Adipocyte (in vitro differentiated cells): ENCODE measurements around the gene USP43.
"Not testable (repeated sequence)": the region's sequence is repeated elsewhere in the genome, so short reads cannot be mapped to it uniquely, and the experiment has no call there.

Experiments
- DNase-seq: peaks from one replicate; pipeline ENCODE4 v3.0.0-alpha.2; 2015; ENCODE audit warnings: low read depth
- H3K27me3 ChIP-seq: replicated peaks from 2 replicates; pipeline ENCODE4 v1.7.0; 2013; ENCODE audit warnings: mild to moderate bottlenecking, low read length, moderate library complexity; ENCODE audit not compliant: control insufficient read depth, insufficient read depth
- H3K36me3 ChIP-seq: 2 replicates; pipeline ENCODE4 v1.7.0; 2013; ENCODE audit warnings: low read length, mild to moderate bottlenecking, moderate library complexity; ENCODE audit not compliant: control insufficient read depth, insufficient read depth, severe bottlenecking
- H3K4me1 ChIP-seq: 2 replicates; pipeline ENCODE4 v1.7.0; 2013; ENCODE audit warnings: mild to moderate bottlenecking, low read length, moderate library complexity; ENCODE audit not compliant: control insufficient read depth, insufficient read depth
- H3K4me3 ChIP-seq: 2 replicates; pipeline ENCODE4 v1.7.0; 2013; ENCODE audit warnings: mild to moderate bottlenecking, low read length, moderate library complexity
- H3K9ac ChIP-seq: 2 replicates; pipeline ENCODE4 v1.7.0; 2013; ENCODE audit warnings: mild to moderate bottlenecking, low read length, moderate library complexity
- H3K9me3 ChIP-seq: 2 replicates; pipeline ENCODE4 v1.7.0; 2013; ENCODE audit warnings: mild to moderate bottlenecking, low read length, moderate library complexity; ENCODE audit not compliant: control insufficient read depth

Gene USP43

DNA sequence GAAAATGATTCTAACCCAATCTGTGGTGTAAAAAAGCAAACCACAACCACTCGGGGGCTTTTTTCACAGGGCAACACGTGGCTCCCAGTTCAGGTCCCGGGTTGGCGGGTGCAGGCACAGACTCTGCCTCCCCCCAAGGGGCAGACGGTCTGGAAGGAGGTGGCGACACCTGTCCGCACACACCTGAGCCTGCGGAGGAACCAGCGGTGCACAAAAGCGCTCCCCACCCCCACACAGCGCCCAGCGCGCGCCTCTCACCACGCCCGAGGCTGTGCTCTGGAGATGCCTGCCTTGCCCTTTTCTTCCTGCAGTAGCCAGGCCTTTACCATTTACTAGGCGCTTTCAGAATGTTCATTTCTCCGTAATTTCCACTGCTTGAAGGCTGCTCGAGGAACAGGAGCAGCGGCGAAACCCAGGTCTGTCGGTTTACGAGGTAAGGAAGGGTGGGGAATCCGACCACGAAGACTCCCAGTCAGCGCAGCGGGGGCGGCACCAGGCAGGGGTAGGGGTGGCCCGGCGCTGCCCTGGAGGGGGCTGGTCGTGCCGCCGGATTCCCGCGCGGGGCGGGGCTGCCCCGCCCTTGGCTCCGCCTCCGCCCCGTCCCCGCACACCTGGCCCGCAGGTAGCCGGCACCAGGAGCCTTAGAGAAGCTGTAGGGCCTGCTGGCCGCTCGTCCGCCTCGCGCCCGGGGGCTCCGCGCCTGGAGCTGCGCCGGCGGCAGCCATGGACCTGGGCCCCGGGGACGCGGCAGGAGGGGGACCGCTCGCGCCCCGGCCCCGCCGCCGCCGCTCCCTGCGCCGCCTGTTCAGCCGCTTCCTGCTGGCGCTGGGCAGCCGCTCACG lies at the start of gene USP43:
Gene USP43 (plus strand): TSS at position 608 of the 842 bp plus-strand sequence. CDS start 116 bp downstream, at position 724.
- H3K4me3 ChIP-seq: peak within 1 kb of the TSS; percentile 55
- peaks cover 28% of the 10 kb centered on the region for H3K27me3 ChIP-seq

DNA sequence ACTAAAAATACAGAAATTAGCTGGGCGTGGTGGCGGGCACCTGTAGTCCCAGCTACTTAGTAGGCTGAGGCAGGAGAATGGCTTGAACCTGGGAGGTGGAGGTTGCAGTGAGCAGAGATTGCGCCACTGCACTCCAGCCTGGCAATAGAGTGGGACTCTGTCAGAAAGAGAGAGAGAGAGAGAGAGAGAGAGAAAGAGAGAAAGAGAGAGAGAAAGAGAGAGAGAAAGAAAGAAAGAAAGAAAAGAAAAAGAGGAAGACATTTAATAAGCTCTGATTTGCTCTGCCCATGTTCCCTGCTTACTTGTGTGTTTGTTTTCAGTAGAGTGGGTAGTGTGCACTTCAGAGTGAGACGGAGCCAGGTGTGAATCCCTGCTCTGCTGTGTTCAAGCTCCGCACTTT lies 47.7 kb upstream of the USP43 start:
- H3K4me3 ChIP-seq: not testable (repeated sequence)

More for the DNA sequence above, at the start of gene USP43:
- Histone ChIP-seq H3K9ac (no peak within 1 kb of the TSS), H3K4me1 (peaks cover 7% of the 10 kb centered on the region), H3K9me3 (no peaks in the 10 kb centered on the region), H3K36me3 (no peaks in the 10 kb centered on the region)
- DNase-seq: peak; percentile 12

GRCh38 chr17:9598661-9599060 lies 46.7 kb upstream of the USP43 start:
- H3K9me3 ChIP-seq: no peaks in the 10 kb centered on the region
- no peaks in the 10 kb centered on the region for H3K4me1 ChIP-seq
- H3K27me3 ChIP-seq: no peaks in the 10 kb centered on the region
- DNase-seq: no peak
- H3K9ac ChIP-seq: no peak overlapping the region
- H3K4me3 ChIP-seq: no peak overlapping the region
- H3K36me3 ChIP-seq: no peaks in the 10 kb centered on the region

More for the DNA sequence above, 47.7 kb upstream of the USP43 start:
- not testable (repeated sequence) for H3K9me3 ChIP-seq, H3K9ac ChIP-seq, DNase-seq, H3K4me1 ChIP-seq, H3K36me3 ChIP-seq, H3K27me3 ChIP-seq

DNA sequence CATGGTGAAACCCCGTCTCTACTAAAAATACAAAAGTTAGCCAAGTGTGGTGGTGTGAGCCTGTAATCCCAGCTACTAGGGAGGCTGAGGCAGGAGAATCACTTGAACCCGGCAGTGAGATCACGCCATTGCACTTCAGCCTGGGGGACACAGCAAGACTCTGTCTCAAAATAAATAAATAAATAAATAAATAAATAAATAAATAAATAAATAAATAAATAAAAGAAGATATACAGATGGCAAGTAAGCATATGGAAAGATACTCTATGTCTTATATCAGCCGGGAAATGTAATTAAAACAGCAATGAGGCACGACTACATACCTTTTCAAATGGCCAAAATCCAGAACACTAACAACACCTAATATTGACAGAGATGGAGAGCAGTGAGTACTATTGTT lies 40.7 kb upstream of the USP43 start:
- H3K4me1 ChIP-seq, H3K36me3 ChIP-seq, H3K27me3 ChIP-seq, H3K9ac ChIP-seq, DNase-seq, H3K4me3 ChIP-seq, H3K9me3 ChIP-seq: not testable (repeated sequence)

DNA sequence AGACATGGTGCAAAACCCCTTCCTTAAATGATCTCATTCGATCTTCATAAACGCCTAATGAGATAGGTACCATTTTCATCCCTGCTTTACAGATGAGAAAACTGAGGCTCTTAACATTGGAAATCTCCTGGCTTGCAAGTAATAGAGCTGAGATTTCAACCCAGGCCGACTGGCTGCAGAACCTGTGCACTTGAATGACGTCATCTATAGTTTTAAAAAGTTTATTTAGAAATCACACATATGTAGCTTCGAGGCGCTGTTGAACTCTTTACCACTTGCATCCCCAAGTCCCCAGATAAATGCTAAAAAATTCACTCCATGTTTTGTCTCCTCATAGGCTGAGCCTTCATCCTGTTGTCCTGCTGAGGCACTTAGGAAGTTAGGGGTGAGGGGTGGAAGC lies 38.9 kb upstream of the USP43 start:
- no peaks in the 10 kb centered on the region for H3K4me1 ChIP-seq
- no peaks in the 10 kb centered on the region for H3K27me3 ChIP-seq
- H3K9ac ChIP-seq: no peak overlapping the region
- H3K36me3 ChIP-seq: no peaks in the 10 kb centered on the region
- no peak overlapping the region for H3K4me3 ChIP-seq
- H3K9me3 ChIP-seq: no peaks in the 10 kb centered on the region
- DNase-seq: no peak

DNA sequence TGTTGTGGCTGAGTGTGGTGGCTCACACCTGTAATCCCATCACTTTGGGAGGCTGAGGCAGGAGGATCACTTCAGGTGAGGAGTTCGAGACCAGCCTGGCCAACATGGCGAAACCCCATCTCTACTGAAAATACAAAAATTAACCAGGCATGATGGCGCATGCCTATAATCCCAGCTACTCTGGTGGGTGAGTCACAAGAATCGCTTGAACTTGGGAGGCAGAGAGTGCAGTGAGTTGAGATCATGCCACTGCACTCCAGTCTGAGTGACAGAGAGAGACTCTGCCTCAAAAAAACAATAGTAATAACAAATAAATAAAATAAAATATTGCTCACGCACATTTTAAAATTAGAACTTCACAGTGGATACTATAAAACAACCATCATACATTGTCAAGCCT lies 38.3 kb upstream of the USP43 start:
- H3K27me3 ChIP-seq, H3K36me3 ChIP-seq, H3K4me1 ChIP-seq, DNase-seq, H3K9me3 ChIP-seq, H3K9ac ChIP-seq, H3K4me3 ChIP-seq: not testable (repeated sequence)

- no peaks in the 10 kb centered on the region for H3K36me3 ChIP-seq
- no peak for DNase-seq
- no peaks in the 10 kb centered on the region for H3K4me1 ChIP-seq
Measured at GRCh38 chr17:9611557-9611956, 33.8 kb upstream of the USP43 start.

DNA sequence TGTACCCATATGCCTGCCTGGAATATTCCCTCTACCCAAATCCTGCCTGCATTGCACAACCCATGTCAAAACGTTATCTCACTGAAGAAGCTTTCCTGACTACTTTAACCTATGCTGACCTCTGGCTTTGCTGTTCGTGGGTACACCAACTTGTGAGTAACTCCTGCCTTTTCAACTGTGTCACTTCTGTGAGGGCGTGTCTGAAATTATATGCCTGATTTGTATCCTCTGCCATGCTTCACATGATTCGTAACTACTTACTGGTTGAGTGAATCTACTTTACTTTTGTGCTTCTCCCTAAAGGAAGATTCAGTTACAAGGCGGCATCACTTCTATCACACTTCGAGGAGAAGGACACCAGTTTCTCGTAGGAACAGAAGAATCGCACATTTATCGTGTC lies 33.3 kb upstream of the USP43 start:
- H3K27me3 ChIP-seq: no peaks in the 10 kb centered on the region
- no peaks in the 10 kb centered on the region for H3K36me3 ChIP-seq
- H3K9me3 ChIP-seq: peaks cover 7% of the 10 kb centered on the region
- no peak overlapping the region for H3K9ac ChIP-seq
- DNase-seq: no peak
- H3K4me1 ChIP-seq: no peaks in the 10 kb centered on the region
- no peak overlapping the region for H3K4me3 ChIP-seq

More at GRCh38 chr17:9611557-9611956, 33.8 kb upstream of the USP43 start:
- H3K9me3 ChIP-seq: peaks cover 7% of the 10 kb centered on the region
- H3K27me3 ChIP-seq: no peaks in the 10 kb centered on the region
- H3K4me3 ChIP-seq: no peak overlapping the region
- no peak overlapping the region for H3K9ac ChIP-seq

DNA sequence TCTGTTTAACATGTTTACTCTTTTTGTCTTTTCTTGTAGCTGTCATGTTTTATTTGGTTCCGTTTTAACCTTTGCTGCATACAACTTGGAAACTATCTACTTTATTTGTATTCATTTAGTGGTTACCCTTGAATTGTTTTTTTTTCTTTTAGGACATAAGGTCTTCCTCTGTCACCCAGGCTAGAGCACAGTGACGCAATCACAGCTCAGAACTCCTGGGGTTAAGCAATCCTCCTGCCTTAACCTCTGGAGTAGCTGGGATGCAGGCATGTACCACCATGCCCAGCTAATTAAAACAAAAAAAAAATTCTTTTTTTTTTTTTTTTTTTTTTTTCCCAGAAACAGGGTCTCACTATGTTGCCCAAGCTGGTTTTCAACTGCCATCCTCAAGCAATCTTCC lies 29.8 kb upstream of the USP43 start:
- H3K9ac ChIP-seq: no peak overlapping the region
- no peaks in the 10 kb centered on the region for H3K4me1 ChIP-seq
- no peaks in the 10 kb centered on the region for H3K27me3 ChIP-seq
- H3K36me3 ChIP-seq: no peaks in the 10 kb centered on the region
- no peak for DNase-seq
- peaks cover 7% of the 10 kb centered on the region for H3K9me3 ChIP-seq
- no peak overlapping the region for H3K4me3 ChIP-seq

GRCh38 chr17:9622961-9623360 lies 22.4 kb upstream of the USP43 start:
- Histone ChIP-seq H3K4me1 (no peaks in the 10 kb centered on the region), H3K4me3 (no peak overlapping the region), H3K36me3 (no peaks in the 10 kb centered on the region), H3K9ac (no peak overlapping the region), H3K9me3 (peaks cover 28% of the 10 kb centered on the region), H3K27me3 (no peaks in the 10 kb centered on the region)
- DNase-seq: no peak

DNA sequence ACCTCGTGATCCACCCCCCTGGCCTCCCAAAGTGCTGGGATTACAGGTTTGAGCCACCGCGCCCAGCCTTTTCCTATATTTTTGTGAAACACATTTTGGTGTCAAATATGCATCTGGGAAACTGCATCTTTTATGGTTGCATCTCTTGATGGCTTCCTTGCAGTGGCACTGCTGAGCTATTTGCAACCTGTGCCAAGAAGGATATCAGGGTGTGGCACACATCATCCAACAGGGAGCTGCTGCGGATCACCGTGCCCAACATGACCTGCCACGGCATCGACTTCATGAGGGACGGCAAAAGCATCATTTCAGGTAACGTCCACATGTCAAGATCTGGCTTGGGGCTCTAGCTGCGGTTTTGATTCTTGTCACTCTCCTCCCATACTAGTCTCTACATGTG lies 16.8 kb upstream of the USP43 start:
- Histone ChIP-seq H3K27me3 (no peaks in the 10 kb centered on the region), H3K9ac (no peak overlapping the region), H3K4me1 (no peaks in the 10 kb centered on the region), H3K9me3 (peaks cover 13% of the 10 kb centered on the region), H3K36me3 (no peaks in the 10 kb centered on the region), H3K4me3 (no peak overlapping the region)
- no peak for DNase-seq

- no peak for DNase-seq
- peaks cover 5% of the 10 kb centered on the region for H3K9me3 ChIP-seq
- no peaks in the 10 kb centered on the region for H3K4me1 ChIP-seq
- peaks cover 3% of the 10 kb centered on the region for H3K27me3 ChIP-seq
- H3K4me3 ChIP-seq: no peak overlapping the region
- no peak overlapping the region for H3K9ac ChIP-seq
- no peaks in the 10 kb centered on the region for H3K36me3 ChIP-seq
Measured at GRCh38 chr17:9632741-9633140, 12.6 kb upstream of the USP43 start.
